ENCODE data around the gene OXER1.

- TF ChIP-seq EZH2phosphoT487 (IDR thresholded peaks at IDR 0.05; ENCODE audit: insufficient read depth, low read depth) (no peak), EZH2 (IDR thresholded peaks at IDR 0.05; ENCODE audit: insufficient read depth, poor library complexity, severe bottlenecking) (no peak)
Measured at GRCh38 chr2:42802150-42802549, 38.2 kb upstream of the OXER1 start.

Measured in GM23248 (cell line).